Neuronal stem cell (in vitro differentiated cells): ENCODE data around the gene SPIN1.

ENCODE experiments used
- DNase-seq: peaks from one replicate; pipeline ENCODE4 v3.0.0-alpha.2; 2013; ENCODE audit warnings: low spot score
- H2AFZ ChIP-seq: one replicate; pipeline ENCODE4 v1.6.1; 2013; ENCODE audit warnings: mild to moderate bottlenecking, low read length, inconsistent platforms
- H2AK5ac ChIP-seq: 2 replicates; pipeline ENCODE4 v1.6.1; 2013; ENCODE audit warnings: low read depth, mild to moderate bottlenecking, inconsistent platforms, low read length, moderate library complexity, mixed read lengths
- H2BK120ac ChIP-seq: 2 replicates; pipeline ENCODE4 v1.6.1; 2013; ENCODE audit warnings: low read depth, mild to moderate bottlenecking, inconsistent platforms, low read length, moderate library complexity, mixed read lengths
- H2BK12ac ChIP-seq: one replicate; pipeline ENCODE4 v1.6.1; 2013; ENCODE audit warnings: low read length, inconsistent platforms
- H2BK15ac ChIP-seq: 2 replicates; pipeline ENCODE4 v1.6.1; 2013; ENCODE audit warnings: mild to moderate bottlenecking, low read length, inconsistent platforms, mixed read lengths
- H2BK5ac ChIP-seq: one replicate; pipeline ENCODE4 v1.6.1; 2013; ENCODE audit warnings: inconsistent platforms, mild to moderate bottlenecking, low read length, moderate library complexity
- H3K14ac ChIP-seq: one replicate; pipeline ENCODE4 v1.6.1; 2013; ENCODE audit warnings: low read length, inconsistent platforms
- H3K18ac ChIP-seq: 2 replicates; pipeline ENCODE4 v1.6.1; 2013; ENCODE audit warnings: low read length, inconsistent platforms
- H3K23ac ChIP-seq: 2 replicates; pipeline ENCODE4 v1.6.1; 2013; ENCODE audit warnings: low read depth, mild to moderate bottlenecking, mixed read lengths, low read length, inconsistent platforms; ENCODE audit not compliant: poor library complexity
- H3K27ac ChIP-seq: replicated peaks from 3 replicates; pipeline ENCODE4 v1.5.1; 2013; ENCODE audit warnings: low read length, inconsistent platforms
- H3K27me3 ChIP-seq, 3 experiments: 2 replicates each; pipeline ENCODE4 v1.6.1; 2013; ENCODE audit warnings: low read length in 3 of 3, mild to moderate bottlenecking in 2 of 3, inconsistent platforms in 1 of 3, low read depth in 1 of 3, mixed read lengths in 1 of 3, moderate library complexity in 1 of 3; ENCODE audit not compliant: control insufficient read depth in 3 of 3, insufficient read depth in 3 of 3
- H3K36me3 ChIP-seq, 2 donors: replicated peaks in 1 of 2; 2 replicates each; pipeline ENCODE4 v1.6.1; 2013; ENCODE audit warnings: low read length in 2 of 2; ENCODE audit not compliant: control insufficient read depth in 2 of 2, insufficient read depth in 2 of 2
- H3K4ac ChIP-seq: 2 replicates; pipeline ENCODE4 v1.6.1; 2013; ENCODE audit warnings: inconsistent platforms, mild to moderate bottlenecking, low read length, moderate library complexity
- H3K4me1 ChIP-seq, 2 donors: 1 replicate in 1 of 2; 2 replicates in 1 of 2; pipeline ENCODE4 v1.6.1; 2013; ENCODE audit warnings: low read length in 2 of 2, low read depth in 1 of 2; ENCODE audit not compliant: control insufficient read depth in 2 of 2, insufficient read depth in 1 of 2
- H3K4me2 ChIP-seq: one replicate; pipeline ENCODE4 v1.6.1; 2013; ENCODE audit warnings: mild to moderate bottlenecking, low read length, inconsistent platforms; ENCODE audit not compliant: insufficient read depth, poor library complexity, severe bottlenecking
- H3K4me3 ChIP-seq, 2 donors: 2 replicates each; pipeline ENCODE4 v1.5.1; 2013; ENCODE audit warnings: low read length in 2 of 2, mild to moderate bottlenecking in 2 of 2, inconsistent platforms in 1 of 2, moderate library complexity in 1 of 2
- H3K79me1 ChIP-seq: one replicate; pipeline ENCODE4 v1.6.1; 2013; ENCODE audit warnings: low read depth, mild to moderate bottlenecking, inconsistent platforms, low read length, moderate library complexity
- H3K9ac ChIP-seq: one replicate; pipeline ENCODE4 v1.6.1; 2013; ENCODE audit warnings: mild to moderate bottlenecking, low read depth, low read length, inconsistent platforms; ENCODE audit not compliant: poor library complexity
- H3K9me3 ChIP-seq, 2 donors: replicated peaks in 1 of 2; 2 replicates each; pipeline versions ENCODE3 to v1.6.1; 2013; ENCODE audit warnings: low read length in 2 of 2, mild to moderate bottlenecking in 2 of 2, inconsistent platforms in 1 of 2, low read depth in 1 of 2, mixed read lengths in 1 of 2, moderate library complexity in 1 of 2; ENCODE audit not compliant: control insufficient read depth in 2 of 2, insufficient read depth in 1 of 2
- H4K8ac ChIP-seq: one replicate; pipeline ENCODE4 v1.6.1; 2013; ENCODE audit warnings: low read depth, mild to moderate bottlenecking, inconsistent platforms, low read length, moderate library complexity
- H4K91ac ChIP-seq: one replicate; pipeline ENCODE4 v1.6.1; 2013; ENCODE audit warnings: low read length, low read depth, mild to moderate bottlenecking, inconsistent platforms; ENCODE audit not compliant: poor library complexity
- WGBS, 2 donors: extraction: QIAGEN DNeasy Blood & Tissue Kit; methylation state at CpG; one replicate each; pipeline ENCODE4 v1.1.7; 2013; ENCODE audit warnings: missing lambda C conversion rate in 2 of 2, mixed read lengths in 1 of 2; ENCODE audit not compliant: insufficient read length in 2 of 2, insufficient replicate concordance in 1 of 2; ENCODE audit errors: extremely low coverage in 2 of 2; 5-methylcytosine and 5-hydroxymethylcytosine counted together

SPIN1 gene

DNA sequence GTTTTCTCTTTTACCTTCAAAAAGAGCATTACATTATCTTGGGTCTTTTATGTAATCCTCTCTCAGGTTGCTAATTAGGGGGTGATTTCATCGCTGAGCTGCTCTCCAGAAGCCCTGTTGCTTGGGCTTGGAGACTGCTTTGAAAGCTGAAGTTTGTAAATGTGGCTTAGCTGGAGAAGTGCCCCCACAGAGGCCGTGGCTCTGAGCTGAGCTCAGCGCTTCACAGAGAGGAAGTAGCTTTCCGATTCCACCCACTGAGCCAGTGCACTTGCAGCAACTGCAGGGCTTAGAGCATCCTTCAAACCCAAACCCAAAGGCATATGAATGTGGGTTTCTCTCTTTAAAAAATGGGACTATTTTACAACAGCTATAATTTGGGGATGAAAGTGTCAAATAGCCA lies 133.1 kb downstream of the SPIN1 start:
- Histone ChIP-seq H2AFZ (no peak overlapping the region), H3K4ac (no peak overlapping the region), H3K27me3 (no peaks in the 10 kb centered on the region), H3K4me3 (no peak overlapping the region), H3K23ac (no peak overlapping the region), H3K4me2 (no peak overlapping the region), H2BK5ac (no peak overlapping the region), H3K18ac (no peak overlapping the region), H4K8ac (no peak overlapping the region), H2BK12ac (no peak overlapping the region), H3K36me3 (no peaks in the 10 kb centered on the region), H3K9ac (no peak overlapping the region), H4K91ac (no peak overlapping the region), H2BK120ac (no peak overlapping the region), H3K14ac (no peak overlapping the region), H3K4me1 (peaks cover 0 to 3% of the 10 kb centered on the region in 2 donors), H3K9me3 (no peaks in the 10 kb centered on the region), H2BK15ac (no peak overlapping the region), H3K79me1 (peaks cover 2% of the 10 kb centered on the region), H2AK5ac (no peak overlapping the region), H3K27ac (no peak overlapping the region)
- WGBS, 2 donors: no CpG with 5 or more reads among the region's 4 CpGs
- DNase-seq: no peak

DNA sequence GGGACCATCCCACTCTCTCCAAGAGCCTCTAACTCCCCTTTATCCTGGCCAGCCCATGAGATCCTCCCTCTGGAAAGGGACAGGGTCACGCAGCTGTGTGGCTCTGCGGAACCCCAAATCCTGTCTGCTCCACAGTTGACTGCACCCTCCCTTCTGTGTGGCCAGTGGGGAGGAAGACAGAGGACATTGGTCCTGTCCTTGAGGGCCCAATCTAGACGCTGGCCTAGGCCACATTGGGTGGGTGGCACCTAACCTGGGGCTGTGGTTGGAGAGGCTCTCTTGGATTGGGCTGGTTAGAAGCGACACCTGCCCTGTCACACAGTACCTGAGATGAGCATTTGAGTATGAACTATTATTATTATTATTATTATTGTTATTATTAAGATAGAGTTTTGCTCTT lies 134.1 kb downstream of the SPIN1 start:
- Histone ChIP-seq H3K4me1 (peaks cover 0 to 3% of the 10 kb centered on the region in 2 donors), H3K23ac (no peak overlapping the region), H2AFZ (no peak overlapping the region), H3K18ac (no peak overlapping the region), H3K14ac (no peak overlapping the region), H3K27me3 (no peaks in the 10 kb centered on the region), H3K79me1 (peaks cover 2% of the 10 kb centered on the region), H3K9ac (peak overlapping the region; percentile 70), H2BK5ac (no peak overlapping the region), H4K8ac (no peak overlapping the region), H2BK120ac (no peak overlapping the region), H3K4ac (no peak overlapping the region), H4K91ac (no peak overlapping the region), H2BK15ac (no peak overlapping the region), H3K9me3 (no peaks in the 10 kb centered on the region), H3K27ac (no peak overlapping the region), H2AK5ac (peak overlapping the region; percentile 89), H3K4me3 (no peak overlapping the region), H2BK12ac (no peak overlapping the region), H3K4me2 (no peak overlapping the region), H3K36me3 (no peaks in the 10 kb centered on the region)
- no CpG with 5 or more reads among the region's 4 CpGs for WGBS, 2 donors
- DNase-seq: no peak

DNA sequence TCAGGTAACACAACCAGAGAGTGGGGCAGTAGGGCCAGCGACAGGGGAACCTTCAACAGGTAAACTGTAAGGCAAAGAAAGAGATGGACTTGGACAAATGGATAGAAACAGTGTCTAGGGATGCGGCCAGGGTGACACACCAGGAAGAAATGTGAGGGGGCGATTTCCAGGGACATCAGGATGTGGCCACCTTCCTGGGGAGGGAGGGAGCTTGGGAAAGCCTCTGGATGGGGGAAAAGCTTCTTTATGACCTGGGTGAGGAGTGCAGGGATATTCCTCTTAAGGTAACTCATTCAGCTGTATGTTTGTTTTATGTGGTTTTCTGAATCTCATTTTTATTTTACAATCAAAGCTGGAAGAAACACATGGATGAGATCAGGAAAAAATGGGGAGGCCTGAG lies 134.8 kb downstream of the SPIN1 start:
- H2AK5ac ChIP-seq: no peak overlapping the region
- no CpG with 5 or more reads among the region's 3 CpGs for WGBS, 2 donors
- H3K27ac ChIP-seq: no peak overlapping the region
- H3K4me3 ChIP-seq: no peak overlapping the region
- H3K9ac ChIP-seq: no peak overlapping the region
- no peak overlapping the region for H2BK120ac ChIP-seq
- H3K23ac ChIP-seq: no peak overlapping the region
- no peak overlapping the region for H2AFZ ChIP-seq
- H2BK5ac ChIP-seq: no peak overlapping the region
- no peak overlapping the region for H4K8ac ChIP-seq
- no peak overlapping the region for H3K4ac ChIP-seq
- H2BK15ac ChIP-seq: no peak overlapping the region
- no peak overlapping the region for H4K91ac ChIP-seq
- peaks cover 0 to 3% of the 10 kb centered on the region in 2 donors for H3K4me1 ChIP-seq
- no peak overlapping the region for H2BK12ac ChIP-seq
- H3K36me3 ChIP-seq: no peaks in the 10 kb centered on the region
- DNase-seq: no peak
- no peaks in the 10 kb centered on the region for H3K9me3 ChIP-seq
- H3K79me1 ChIP-seq: peaks cover 2% of the 10 kb centered on the region
- H3K14ac ChIP-seq: no peak overlapping the region
- peaks cover 0 to under 1% (median 0%) of the 10 kb centered on the region in 3 experiments for H3K27me3 ChIP-seq
- no peak overlapping the region for H3K4me2 ChIP-seq
- no peak overlapping the region for H3K18ac ChIP-seq

DNA sequence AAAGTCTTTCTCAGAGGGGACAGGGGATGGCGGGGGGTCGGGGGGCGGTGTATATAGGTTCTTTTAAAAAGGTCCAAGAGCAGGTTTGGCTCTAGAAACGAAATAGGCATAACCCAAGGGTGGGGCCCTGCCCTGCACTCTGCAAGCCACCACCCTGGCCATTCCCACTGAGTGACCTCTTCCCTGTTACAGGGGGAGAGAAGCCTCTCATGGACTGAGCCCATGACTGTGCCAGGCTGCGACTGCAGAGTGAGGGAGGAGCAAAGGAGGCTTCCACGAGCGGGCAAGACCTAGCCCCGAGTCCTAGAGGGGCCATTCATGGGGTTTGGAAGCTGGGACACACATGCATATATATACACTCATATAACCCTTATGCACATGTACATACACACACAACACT lies 136.7 kb downstream of the SPIN1 start:
- peaks cover 0 to 2% (median 0%) of the 10 kb centered on the region in 3 experiments for H3K27me3 ChIP-seq
- no peak overlapping the region for H4K91ac ChIP-seq
- no peak overlapping the region for H3K9ac ChIP-seq
- no peak overlapping the region for H3K4ac ChIP-seq
- H2AFZ ChIP-seq: no peak overlapping the region
- H3K27ac ChIP-seq: no peak overlapping the region
- peak overlapping the region; percentile 45 for H2BK15ac ChIP-seq
- WGBS, 2 donors: no CpG with 5 or more reads among the region's 8 CpGs
- H3K79me1 ChIP-seq: peaks cover 2% of the 10 kb centered on the region
- H3K4me2 ChIP-seq: no peak overlapping the region
- peak overlapping the region; percentile 74 for H3K18ac ChIP-seq
- H2BK120ac ChIP-seq: no peak overlapping the region
- no peak overlapping the region for H4K8ac ChIP-seq
- no peak overlapping the region for H2AK5ac ChIP-seq
- peak overlapping the region; percentile 50 for H3K23ac ChIP-seq
- no peak overlapping the region for H2BK5ac ChIP-seq
- H3K9me3 ChIP-seq: no peaks in the 10 kb centered on the region
- no peak overlapping the region for H3K14ac ChIP-seq
- no peak for DNase-seq
- H2BK12ac ChIP-seq: no peak overlapping the region
- no peaks in the 10 kb centered on the region for H3K36me3 ChIP-seq
- H3K4me3 ChIP-seq: no peak overlapping the region
- no peaks in the 10 kb centered on the region for H3K4me1 ChIP-seq
